HepG2 (cell line): ENCODE data around the gene RABEP2. TPM values are rescaled to one million over a fixed set of nuclear protein-coding genes. Genes with fewer than 3 reads are reported as not detected.

Experiments used
- ETV5 ChIP-seq: IDR thresholded peaks from 2 replicates; pipeline ENCODE4 v1.6.1; 2018; ENCODE audit warnings: missing biosample characterization, missing genetic modification reagents, inconsistent platforms, borderline replicate concordance
- FOXA3 ChIP-seq: IDR thresholded peaks from 2 replicates; pipeline ENCODE4 v1.6.1; 2016; ENCODE audit warnings: missing genetic modification reagents, missing compliant biosample characterization
- HOXA5 ChIP-seq: sonication (generic); formaldehyde crosslinking; IDR thresholded peaks from 2 replicates; pipeline ENCODE4 v1.4.0; 2020; ENCODE audit warnings: missing genetic modification reagents
- KLF6 ChIP-seq: IDR thresholded peaks from 2 replicates; pipeline ENCODE4 v1.8.0; 2016; ENCODE audit warnings: missing biosample characterization, missing genetic modification reagents
- MNT ChIP-seq: fragments of 450-650 bp; IDR thresholded peaks from 2 replicates; pipeline ENCODE4 v1.6.1; 2016
- NR2F6 ChIP-seq, 2 experiments: IDR thresholded peaks; 2 replicates each; pipeline ENCODE4 v1.6.1; 2016; ENCODE audit warnings: antibody characterized with exemption in 1 of 2, mild to moderate bottlenecking in 1 of 2
- REXO4 ChIP-seq: sonication (generic); formaldehyde crosslinking; IDR thresholded peaks from 2 replicates; pipeline ENCODE4 v1.8.0; 2022; ENCODE audit warnings: missing genetic modification reagents, mild to moderate bottlenecking, borderline replicate concordance
- TARDBP ChIP-seq: sonication (generic); formaldehyde crosslinking; IDR thresholded peaks from 2 replicates; pipeline ENCODE4 v1.8.0; 2022; ENCODE audit warnings: mild to moderate bottlenecking, missing genetic modification reagents
- THAP11 ChIP-seq: IDR thresholded peaks from 2 replicates; pipeline ENCODE4 v1.6.1; 2016; ENCODE audit warnings: missing biosample characterization, missing genetic modification reagents
- ZNF280D ChIP-seq: sonication (generic); formaldehyde crosslinking; IDR thresholded peaks from 2 replicates; pipeline ENCODE4 v1.5.1; 2020; ENCODE audit warnings: mild to moderate bottlenecking, missing genetic modification reagents
- ZNF574 ChIP-seq: sonication (generic); formaldehyde crosslinking; IDR thresholded peaks from 2 replicates; pipeline ENCODE4 v1.4.0; 2020; ENCODE audit warnings: missing genetic modification reagents
- ZNF639 ChIP-seq: conservative IDR thresholded peaks from 2 replicates; pipeline ENCODE4 v1.6.1; 2018; ENCODE audit warnings: missing genetic modification reagents
- polyA plus RNA-seq, 8 experiments: library from polyadenylated mRNA; depleted of rRNA in 3 of 8; stranded (reverse) in 7 of 8; unstranded in 1 of 8; fragments of >200 nt; fragmentation: Illumina TruSeq in 4 of 8; extraction: Trizol in 4 of 8; gene quantifications; 2 replicates each; pipeline versions ENCODE4 v1.2.1 to v1.2.3, GENCODE V29; 2011 to 2016; ENCODE audit warnings: low read depth in 4 of 8, missing spikeins in 1 of 8, mixed read lengths in 1 of 8; ENCODE audit not compliant: insufficient read depth in 1 of 8
- total RNA-seq, 5 experiments: library from RNA; depleted of rRNA; stranded (reverse); fragments of >200 nt; fragmentation: Illumina TruSeq; extraction: Trizol; gene quantifications; 2 replicates each; pipeline ENCODE4 v1.2.3, GENCODE V29; 2016; ENCODE audit warnings: low read depth in 1 of 5
- TF ChIP-seq, protein P1 (sequence below): sonication (generic); formaldehyde crosslinking; IDR thresholded peaks from 2 replicates; pipeline ENCODE4 v1.4.0; 2020; ENCODE audit warnings: mild to moderate bottlenecking, missing genetic modification reagents
- TF ChIP-seq, protein P2 (sequence below): sonication (generic); formaldehyde crosslinking; IDR thresholded peaks from 2 replicates; pipeline ENCODE4 v1.8.1; 2023; ENCODE audit warnings: mild to moderate bottlenecking, moderate library complexity, missing genetic modification reagents
- TF ChIP-seq, protein P3 (sequence below): sonication (generic); formaldehyde crosslinking; IDR thresholded peaks from 2 replicates; pipeline ENCODE4 v1.5.1; 2020; ENCODE audit warnings: missing genetic modification reagents, mild to moderate bottlenecking, borderline replicate concordance

Gene RABEP2
- total and polyA plus RNA-seq, 2 of the 13 experiments (the other 11 are each of a cell fraction or from before 2014, with no cell fraction given), result 10.8 to 18.4 TPM

DNA sequence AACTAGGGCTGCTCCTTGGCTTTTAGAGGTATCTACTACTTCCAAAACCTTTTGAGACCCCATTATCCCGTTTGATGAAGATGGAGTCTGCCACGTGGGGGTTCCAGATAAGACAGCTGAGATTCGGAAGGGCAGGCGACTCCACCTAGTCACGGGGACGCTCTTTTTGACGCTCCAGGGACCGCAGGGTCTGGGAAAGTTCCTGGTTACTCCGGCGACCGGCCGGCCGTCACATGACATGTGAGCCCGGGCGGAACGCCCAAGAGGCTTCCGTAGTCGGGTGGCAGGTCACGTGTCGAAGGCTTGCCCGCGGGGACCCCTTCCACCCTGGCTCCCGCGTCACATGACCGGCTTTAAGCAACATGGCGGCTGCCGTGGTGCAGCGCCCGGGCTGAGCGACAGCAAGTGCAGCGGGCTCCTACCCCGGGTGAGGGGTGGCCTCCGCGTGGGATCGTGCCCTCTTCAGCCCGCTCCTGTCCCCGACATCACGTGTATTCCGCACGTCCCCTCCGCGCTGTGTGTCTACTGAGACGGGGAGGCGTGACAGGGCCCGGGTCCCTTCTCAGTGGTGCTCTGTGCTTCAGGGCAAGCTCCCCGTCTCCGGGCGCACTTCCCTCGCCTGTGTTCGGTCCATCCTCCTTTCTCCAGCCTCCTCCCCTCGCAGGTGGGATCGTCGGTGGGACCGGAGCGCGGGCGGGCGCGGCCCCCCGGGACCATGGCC, 49.6 kb upstream of the RABEP2 start, which contains the start of gene SPNS1 (continued):
- TF ChIP-seq ZNF280D (CRISPR knock-in tag) (peak; percentile 64; the same call in 1 of the 2 replicates), ZNF574 (CRISPR knock-in tag) (peak; percentile 97), THAP11 (peak; percentile 94), FOXA3 (CRISPR knock-in tag) (peak; percentile 85), ETV5 (peak; percentile 70), KLF6 (CRISPR knock-in tag) (0 out of 2 replicates have a peak, but pooled peaks have one; percentile 37), MNT (peak; percentile 90), ZNF639 (CRISPR knock-in tag) (peak; percentile 80; the same call in 1 of the 2 replicates), HOXA5 (CRISPR knock-in tag) (peak; percentile 97), REXO4 (no peak), NR2F6 (IDR thresholded peaks at IDR 0.05) (peak; percentile 58; the same call in 1 of the 2 replicates), NR2F6 (CRISPR knock-in tag; IDR thresholded peaks at IDR 0.05) (peak; percentile 77), TARDBP (peak; percentile 90)
- TF ChIP-seq, protein P1, sequence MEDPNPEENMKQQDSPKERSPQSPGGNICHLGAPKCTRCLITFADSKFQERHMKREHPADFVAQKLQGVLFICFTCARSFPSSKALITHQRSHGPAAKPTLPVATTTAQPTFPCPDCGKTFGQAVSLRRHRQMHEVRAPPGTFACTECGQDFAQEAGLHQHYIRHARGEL, result 0 out of 2 replicates have a peak, but pooled peaks have one; percentile 37
- TF ChIP-seq, protein P2, sequence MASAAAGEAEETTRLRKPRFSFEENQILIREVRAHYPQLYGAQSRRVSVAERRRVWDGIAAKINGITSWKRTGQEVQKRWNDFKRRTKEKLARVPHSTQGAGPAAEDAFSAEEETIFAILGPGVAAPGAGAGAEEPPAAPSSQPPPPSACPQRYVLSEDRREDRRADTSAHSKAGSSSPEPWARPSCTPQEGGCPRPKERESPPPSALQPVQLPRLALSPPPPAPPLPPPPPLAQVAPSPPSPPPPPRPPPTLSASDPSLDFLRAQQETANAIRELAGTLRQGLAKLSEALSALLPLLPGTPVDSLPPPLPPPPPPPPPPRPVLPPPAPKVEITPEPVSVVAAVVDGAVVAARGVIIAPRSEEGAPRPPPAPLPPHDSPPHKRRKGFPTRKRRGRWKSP (CRISPR knock-in tag), result peak; percentile 82; the same call in 1 of the 2 replicates
- TF ChIP-seq, protein P3, sequence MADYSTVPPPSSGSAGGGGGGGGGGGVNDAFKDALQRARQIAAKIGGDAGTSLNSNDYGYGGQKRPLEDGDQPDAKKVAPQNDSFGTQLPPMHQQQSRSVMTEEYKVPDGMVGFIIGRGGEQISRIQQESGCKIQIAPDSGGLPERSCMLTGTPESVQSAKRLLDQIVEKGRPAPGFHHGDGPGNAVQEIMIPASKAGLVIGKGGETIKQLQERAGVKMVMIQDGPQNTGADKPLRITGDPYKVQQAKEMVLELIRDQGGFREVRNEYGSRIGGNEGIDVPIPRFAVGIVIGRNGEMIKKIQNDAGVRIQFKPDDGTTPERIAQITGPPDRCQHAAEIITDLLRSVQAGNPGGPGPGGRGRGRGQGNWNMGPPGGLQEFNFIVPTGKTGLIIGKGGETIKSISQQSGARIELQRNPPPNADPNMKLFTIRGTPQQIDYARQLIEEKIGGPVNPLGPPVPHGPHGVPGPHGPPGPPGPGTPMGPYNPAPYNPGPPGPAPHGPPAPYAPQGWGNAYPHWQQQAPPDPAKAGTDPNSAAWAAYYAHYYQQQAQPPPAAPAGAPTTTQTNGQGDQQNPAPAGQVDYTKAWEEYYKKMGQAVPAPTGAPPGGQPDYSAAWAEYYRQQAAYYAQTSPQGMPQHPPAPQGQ, result 0 out of 2 replicates have a peak, but pooled peaks have one; percentile 59
